ENCODE results near the gene C11orf86.

Gene C11orf86

GRCh38 chr11:66983275-66983924, 8.3 kb downstream of the C11orf86 start:
- no peak overlapping the region for H3K4me2 ChIP-seq (ENCODE audit: low read length)
- H3F3A ChIP-seq (ENCODE audit: insufficient read depth, low read length): no peaks in the 10 kb centered on the region
- H3K9me3 ChIP-seq (ENCODE audit: low read length): peaks cover 4% of the 10 kb centered on the region; the same call in 1 of the 2 replicates
- no peaks in the 10 kb centered on the region for H3K79me2 ChIP-seq (ENCODE audit: insufficient read depth, low read length)
- H3K4me1 ChIP-seq (ENCODE audit: insufficient read depth, low read length, severe bottlenecking): no peaks in the 10 kb centered on the region
- H3K9me2 ChIP-seq (ENCODE audit: low read depth, low read length): no peaks in the 10 kb centered on the region
- TF ChIP-seq CTCF (IDR thresholded peaks at IDR 0.05; ENCODE audit: low read length): no peak
- no peak for TF ChIP-seq EZH2 (IDR thresholded peaks at IDR 0.05; ENCODE audit: borderline replicate concordance, low read length)
- H3K9ac ChIP-seq (ENCODE audit: low read length): no peak overlapping the region
- H3K4me3 ChIP-seq (ENCODE audit: low read depth, low read length, poor library complexity, severe bottlenecking): no peak overlapping the region
- H3K27ac ChIP-seq (ENCODE audit: low read depth, low read length, poor library complexity, severe bottlenecking): no peak overlapping the region
- no peak overlapping the region for H2AFZ ChIP-seq (ENCODE audit: low read length)
- no peaks in the 10 kb centered on the region for H4K20me1 ChIP-seq (ENCODE audit: insufficient read depth, low read length)
- no peaks in the 10 kb centered on the region; the same call in 1 of the 2 replicates for H3K36me3 ChIP-seq (ENCODE audit: insufficient read depth, low read length)
- H3K27me3 ChIP-seq (ENCODE audit: insufficient read depth, low read length): peaks cover 17% of the 10 kb centered on the region; the same call in 1 of the 2 replicates

GRCh38 chr11:66985508-66986177, 10.5 kb downstream of the C11orf86 start:
- H3K9me3 ChIP-seq (ENCODE audit: low read length): no peaks in the 10 kb centered on the region
- TF ChIP-seq EZH2 (IDR thresholded peaks at IDR 0.05; ENCODE audit: borderline replicate concordance, low read length) (no peak), CTCF (IDR thresholded peaks at IDR 0.05; ENCODE audit: low read length) (no peak)
- no peaks in the 10 kb centered on the region for H3F3A ChIP-seq (ENCODE audit: insufficient read depth, low read length)
- peaks cover 17% of the 10 kb centered on the region; the same call in 1 of the 2 replicates for H3K27me3 ChIP-seq (ENCODE audit: insufficient read depth, low read length)
- no peak overlapping the region for H2AFZ ChIP-seq (ENCODE audit: low read length)
- H3K4me2 ChIP-seq (ENCODE audit: low read length): no peak overlapping the region
- no peak overlapping the region for H3K27ac ChIP-seq (ENCODE audit: low read depth, low read length, poor library complexity, severe bottlenecking)
- H3K36me3 ChIP-seq (ENCODE audit: insufficient read depth, low read length): no peaks in the 10 kb centered on the region
- no peaks in the 10 kb centered on the region for H3K9me2 ChIP-seq (ENCODE audit: low read depth, low read length)
- no peaks in the 10 kb centered on the region for H3K4me1 ChIP-seq (ENCODE audit: insufficient read depth, low read length, severe bottlenecking)
- no peaks in the 10 kb centered on the region for H4K20me1 ChIP-seq (ENCODE audit: insufficient read depth, low read length)
- H3K79me2 ChIP-seq (ENCODE audit: insufficient read depth, low read length): no peaks in the 10 kb centered on the region
- H3K4me3 ChIP-seq (ENCODE audit: low read depth, low read length, poor library complexity, severe bottlenecking): no peak overlapping the region
- no peak overlapping the region for H3K9ac ChIP-seq (ENCODE audit: low read length)

- no peak overlapping the region for H3K4me2 ChIP-seq (ENCODE audit: low read length)
- TF ChIP-seq CTCF (IDR thresholded peaks at IDR 0.05; ENCODE audit: low read length) (no peak), EZH2 (IDR thresholded peaks at IDR 0.05; ENCODE audit: borderline replicate concordance, low read length) (no peak)
- no peaks in the 10 kb centered on the region for H3K36me3 ChIP-seq (ENCODE audit: insufficient read depth, low read length)
- H2AFZ ChIP-seq (ENCODE audit: low read length): no peak overlapping the region
- H3K27me3 ChIP-seq (ENCODE audit: insufficient read depth, low read length): peaks cover 17% of the 10 kb centered on the region; the same call in 1 of the 2 replicates
- H3K9me3 ChIP-seq (ENCODE audit: low read length): no peaks in the 10 kb centered on the region
- no peaks in the 10 kb centered on the region for H3F3A ChIP-seq (ENCODE audit: insufficient read depth, low read length)
- no peak overlapping the region for H3K9ac ChIP-seq (ENCODE audit: low read length)
- no peaks in the 10 kb centered on the region for H4K20me1 ChIP-seq (ENCODE audit: insufficient read depth, low read length)
- H3K4me3 ChIP-seq (ENCODE audit: low read depth, low read length, poor library complexity, severe bottlenecking): no peak overlapping the region
- no peaks in the 10 kb centered on the region for H3K9me2 ChIP-seq (ENCODE audit: low read depth, low read length)
- no peaks in the 10 kb centered on the region for H3K4me1 ChIP-seq (ENCODE audit: insufficient read depth, low read length, severe bottlenecking)
- H3K79me2 ChIP-seq (ENCODE audit: insufficient read depth, low read length): no peaks in the 10 kb centered on the region
- H3K27ac ChIP-seq (ENCODE audit: low read depth, low read length, poor library complexity, severe bottlenecking): no peak overlapping the region
Observed at GRCh38 chr11:66986178-66986545, 11.1 kb downstream of the C11orf86 start.

Data from OCI-LY1 (cell line).